ENCODE data around the gene TRIM54. TPM values are rescaled to one million over a fixed set of nuclear protein-coding genes. Genes with fewer than 3 reads are reported as not detected.

The TRIM54 gene
- total RNA-seq, 1 donor from 2014 or later, result not detected

DNA sequence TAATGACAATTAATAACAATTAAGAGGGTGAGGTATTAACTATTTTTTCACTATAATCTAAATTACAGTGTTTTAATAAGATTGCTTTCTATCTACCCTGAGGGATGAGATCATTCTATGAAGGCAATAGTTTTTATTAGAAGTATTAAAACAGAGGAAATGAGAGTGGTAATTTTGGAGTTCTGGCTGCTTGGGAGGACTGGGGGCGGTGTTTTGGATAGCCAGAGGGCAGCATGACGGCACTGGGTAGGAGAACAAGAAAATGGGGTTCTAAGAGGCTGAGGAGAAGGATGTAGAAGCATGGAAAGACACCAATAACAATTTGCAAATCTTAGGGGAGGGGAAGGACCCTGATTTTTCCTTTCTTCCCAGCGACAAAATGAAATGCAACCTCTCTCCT is 12.1 kb upstream of the TRIM54 start:
- Histone ChIP-seq H2AFZ (ENCODE audit: low read depth, low read length) (no peak overlapping the region), H3K4me2 (ENCODE audit: low read length) (no peak overlapping the region), H4K20me1 (ENCODE audit: insufficient read depth, low read length) (peaks cover 6% of the 10 kb centered on the region), H3K9ac (ENCODE audit: low read length) (no peak overlapping the region), H3K79me2 (ENCODE audit: insufficient read depth, low read length) (no peaks in the 10 kb centered on the region), H3K27me3 (ENCODE audit: insufficient read depth, low read length) (peaks cover 44% of the 10 kb centered on the region), H3K9me3 (ENCODE audit: insufficient read depth, low read depth, low read length) (peaks cover 2% of the 10 kb centered on the region), H3K27ac (ENCODE audit: low read depth, low read length) (no peak overlapping the region), H3K36me3 (ENCODE audit: insufficient read depth, low read length) (no peaks in the 10 kb centered on the region), H3K4me3 (ENCODE audit: insufficient read depth, low read depth, low read length) (no peak overlapping the region), H3K4me1 (ENCODE audit: insufficient read depth, low read length) (peaks cover 2% of the 10 kb centered on the region)
- H3K27me3 Mint-ChIP-seq (ENCODE audit: low read depth, unreplicated experiment), result peaks cover 27% of the 10 kb centered on the region
- H3K9me3 Mint-ChIP-seq (ENCODE audit: unreplicated experiment), result no peaks in the 10 kb centered on the region
- no peak overlapping the region for H3K4me3 Mint-ChIP-seq (ENCODE audit: unreplicated experiment)
- H3K36me3 Mint-ChIP-seq (ENCODE audit: low read depth, unreplicated experiment), result no peaks in the 10 kb centered on the region
- no peak overlapping the region for H3K27ac Mint-ChIP-seq (ENCODE audit: unreplicated experiment)
- no peak for FAIRE-seq
- H3K4me1 Mint-ChIP-seq (ENCODE audit: low read depth, unreplicated experiment), result peaks cover 13% of the 10 kb centered on the region
- DNase-seq (ENCODE audit: low read depth), result no peak
- no peak for TF ChIP-seq CTCF (IDR thresholded peaks at IDR 0.05; ENCODE audit: insufficient read depth, low read depth, low read length)

DNA sequence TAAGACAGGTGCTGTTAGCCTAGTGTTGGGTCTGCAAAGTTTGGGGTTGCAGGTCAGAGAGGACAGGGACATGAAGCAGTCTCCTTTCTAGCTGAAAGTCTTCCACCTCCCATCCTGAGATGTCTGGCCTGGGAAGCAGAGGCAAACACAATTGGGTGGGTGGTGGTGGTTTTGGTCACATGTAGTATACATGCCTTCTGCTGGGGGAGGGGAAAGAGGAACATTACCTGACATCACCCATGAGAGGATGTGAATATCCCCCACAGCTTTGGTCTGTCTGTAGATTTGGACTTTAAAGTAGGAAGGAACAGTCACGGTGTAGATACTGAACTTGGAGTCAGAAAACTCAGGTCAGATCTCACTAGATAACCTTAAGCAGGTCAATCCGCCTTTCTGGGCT is 11.6 kb upstream of the TRIM54 start:
- no peak overlapping the region for H3K4me3 ChIP-seq (ENCODE audit: insufficient read depth, low read depth, low read length)
- H3K27ac Mint-ChIP-seq (ENCODE audit: unreplicated experiment), result no peak overlapping the region
- FAIRE-seq (no peak), DNase-seq (ENCODE audit: low read depth) (no peak)
- no peak overlapping the region for H3K9ac ChIP-seq (ENCODE audit: low read length)
- no peaks in the 10 kb centered on the region for H3K4me1 ChIP-seq (ENCODE audit: insufficient read depth, low read length)
- no peaks in the 10 kb centered on the region for H3K9me3 ChIP-seq (ENCODE audit: insufficient read depth, low read depth, low read length)
- H2AFZ ChIP-seq (ENCODE audit: low read depth, low read length), result no peak overlapping the region
- H3K27me3 Mint-ChIP-seq (ENCODE audit: low read depth, unreplicated experiment), result peaks cover 27% of the 10 kb centered on the region
- TF ChIP-seq CTCF (IDR thresholded peaks at IDR 0.05; ENCODE audit: insufficient read depth, low read depth, low read length), result no peak
- no peak for TF ChIP-seq EZH2 (IDR thresholded peaks at IDR 0.05; ENCODE audit: insufficient read depth, low read length)
- H3K27ac ChIP-seq (ENCODE audit: low read depth, low read length), result no peak overlapping the region
- no peaks in the 10 kb centered on the region for H3K36me3 ChIP-seq (ENCODE audit: insufficient read depth, low read length)
- H3K36me3 Mint-ChIP-seq (ENCODE audit: low read depth, unreplicated experiment), result no peaks in the 10 kb centered on the region
- H3K9me3 Mint-ChIP-seq (ENCODE audit: unreplicated experiment), result no peaks in the 10 kb centered on the region
- H3K4me1 Mint-ChIP-seq (ENCODE audit: low read depth, unreplicated experiment), result peaks cover 13% of the 10 kb centered on the region
- no peaks in the 10 kb centered on the region for H3K79me2 ChIP-seq (ENCODE audit: insufficient read depth, low read length)
- peaks cover 1% of the 10 kb centered on the region for H4K20me1 ChIP-seq (ENCODE audit: insufficient read depth, low read length)
- peaks cover 39% of the 10 kb centered on the region for H3K27me3 ChIP-seq (ENCODE audit: insufficient read depth, low read length)
- H3K4me2 ChIP-seq (ENCODE audit: low read length), result no peak overlapping the region
- H3K4me3 Mint-ChIP-seq (ENCODE audit: unreplicated experiment), result no peak overlapping the region

DNA sequence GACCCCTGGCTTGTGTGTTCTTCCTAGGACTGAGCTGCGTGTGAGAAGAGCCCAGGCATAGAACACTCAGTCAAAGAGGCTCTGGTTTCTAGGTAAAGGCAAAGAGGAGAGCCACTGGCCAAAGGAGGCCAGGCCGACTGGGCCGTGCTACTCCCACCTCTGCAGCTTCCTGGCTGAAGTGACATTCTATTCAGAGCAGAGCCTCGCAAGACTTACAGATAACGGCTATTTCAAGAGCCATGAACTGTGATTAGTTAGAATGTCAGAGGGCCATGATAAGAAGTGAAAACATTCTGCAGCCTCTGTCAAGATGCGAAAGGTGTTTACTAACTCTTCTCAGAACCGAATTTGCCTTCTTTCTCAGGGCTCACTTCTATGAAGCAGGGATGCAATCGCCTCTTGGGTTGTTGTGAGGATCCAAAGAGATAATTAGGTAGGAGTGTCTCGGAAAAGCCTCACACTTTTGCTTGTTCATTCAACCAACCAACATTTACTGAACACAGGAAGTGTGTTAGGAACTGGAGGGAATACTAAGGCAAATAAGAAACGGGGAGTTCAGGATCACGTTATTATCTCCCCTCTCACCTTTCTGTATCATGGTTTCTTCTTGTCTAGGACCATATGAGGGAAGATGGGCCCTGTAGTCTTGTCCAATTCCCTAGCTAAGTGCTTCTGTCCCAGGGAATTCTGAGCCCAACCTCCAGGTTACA is 10.4 kb upstream of the TRIM54 start:
- Mint-ChIP-seq H3K9me3 (ENCODE audit: unreplicated experiment) (no peaks in the 10 kb centered on the region), H3K4me1 (ENCODE audit: low read depth, unreplicated experiment) (peaks cover 13% of the 10 kb centered on the region)

More for the DNA sequence above, 10.4 kb upstream of the TRIM54 start:
- H3K9me3 ChIP-seq (ENCODE audit: insufficient read depth, low read depth, low read length), result no peaks in the 10 kb centered on the region
- no peak overlapping the region for H2AFZ ChIP-seq (ENCODE audit: low read depth, low read length)
- no peaks in the 10 kb centered on the region for H4K20me1 ChIP-seq (ENCODE audit: insufficient read depth, low read length)
- Mint-ChIP-seq H3K36me3 (ENCODE audit: low read depth, unreplicated experiment) (no peaks in the 10 kb centered on the region), H3K27me3 (ENCODE audit: low read depth, unreplicated experiment) (peaks cover 35% of the 10 kb centered on the region), H3K27ac (ENCODE audit: unreplicated experiment) (no peak overlapping the region), H3K4me3 (ENCODE audit: unreplicated experiment) (no peak overlapping the region)
- no peak overlapping the region for H3K27ac ChIP-seq (ENCODE audit: low read depth, low read length)
- H3K4me3 ChIP-seq (ENCODE audit: insufficient read depth, low read depth, low read length), result no peak overlapping the region
- H3K9ac ChIP-seq (ENCODE audit: low read length), result no peak overlapping the region
- TF ChIP-seq CTCF (IDR thresholded peaks at IDR 0.05; ENCODE audit: insufficient read depth, low read depth, low read length) (no peak), EZH2 (IDR thresholded peaks at IDR 0.05; ENCODE audit: insufficient read depth, low read length) (no peak)
- DNase-seq (ENCODE audit: low read depth), result no peak
- H3K27me3 ChIP-seq (ENCODE audit: insufficient read depth, low read length), result peaks cover 34% of the 10 kb centered on the region
- H3K36me3 ChIP-seq (ENCODE audit: insufficient read depth, low read length), result no peaks in the 10 kb centered on the region
- no peaks in the 10 kb centered on the region for H3K4me1 ChIP-seq (ENCODE audit: insufficient read depth, low read length)
- no peaks in the 10 kb centered on the region for H3K79me2 ChIP-seq (ENCODE audit: insufficient read depth, low read length)
- H3K4me2 ChIP-seq (ENCODE audit: low read length), result no peak overlapping the region
- no peak for FAIRE-seq

All from astrocyte (in vitro differentiated cells and primary cell).